Measurements from ENCODE around the gene PPARA. TPM values are rescaled to one million over a fixed set of nuclear protein-coding genes. Genes with fewer than 3 reads are reported as not detected.

Gene PPARA
- total and polyA plus RNA-seq, 2 donors (not counting 3 experiments of a cell fraction or from before 2014, with no cell fraction given): 3.1 to 10.7 TPM

GRCh38 chr22:46110215-46110614 lies 40.1 kb upstream of the PPARA start:
- intact Hi-C loops (cut with micrococcal nuclease): no loop called here
- Histone ChIP-seq H4K20me1 (replicated peaks; ENCODE audit: control insufficient read depth, extremely low read depth, insufficient read depth, low read length) (no peaks in the 10 kb centered on the region), H2AFZ (ENCODE audit: low read depth, low read length) (no peak overlapping the region)

More at GRCh38 chr22:46110215-46110614, 40.1 kb upstream of the PPARA start:
- ChIA-PET POLR2A (no interaction called here), CTCF (interaction anchor here (2.9 kb wide), 1 partner anchor 104 kb away, joined by 17 read pairs; no protein-coding TSS in a partner anchor)
- no peak overlapping the region for H3K4me2 ChIP-seq (ENCODE audit: insufficient read depth, low read length)
- H3K27ac ChIP-seq (ENCODE audit: insufficient read depth, low read depth, low read length): no peak overlapping the region
- H3K9ac ChIP-seq (replicated peaks; ENCODE audit: extremely low read depth, insufficient read depth, low read length): no peak overlapping the region
- H3K4me1 ChIP-seq (ENCODE audit: control insufficient read depth, extremely low read depth, insufficient read depth, low read length): no peaks in the 10 kb centered on the region
- no TSS peak for BruUV-seq (replicated peaks)
- no peaks in the 10 kb centered on the region for H3K9me3 ChIP-seq (replicated peaks; ENCODE audit: control insufficient read depth, insufficient read depth, low read length)
- dilution Hi-C loops (cut with MboI; ENCODE audit: extremely low pct_ligation_motif_present, low sequenced_read_pairs): no loop called here
- FAIRE-seq (no peak), DNase-seq (ENCODE audit: low read depth, low spot score) (no peak)
- H3K79me2 ChIP-seq (ENCODE audit: control insufficient read depth, insufficient read depth, low read length): no peaks in the 10 kb centered on the region
- TF ChIP-seq JUN (IDR thresholded peaks at IDR 0.05; ENCODE audit: borderline replicate concordance, insufficient read depth, insufficient read length, low read depth) (no peak), EZH2 (IDR thresholded peaks at IDR 0.05; ENCODE audit: borderline replicate concordance, low read depth, low read length, severe bottlenecking) (no peak), CTCF (IDR thresholded peaks at IDR 0.05; ENCODE audit: extremely low read depth in 1 of 2, insufficient read depth in 1 of 2, low read depth in 1 of 2, low read length in 2 of 2) (no peak), FOS (IDR thresholded peaks at IDR 0.05; ENCODE audit: borderline replicate concordance, insufficient read depth, low read length) (no peak), MYC (IDR thresholded peaks at IDR 0.05; ENCODE audit: low read depth, low read length) (no peak), GATA2 (IDR thresholded peaks at IDR 0.05; ENCODE audit: insufficient read depth, insufficient read length, low read depth, low read length) (no peak), POLR2AphosphoS5 (IDR thresholded peaks at IDR 0.05; ENCODE audit: insufficient read depth, low read depth, low read length) (no peak), POLR2A (IDR thresholded peaks at IDR 0.05; ENCODE audit: low read depth, low read length) (no peak), MAX (IDR thresholded peaks at IDR 0.05; ENCODE audit: insufficient read depth, insufficient read length) (no peak)
- H3K9me1 ChIP-seq (replicated peaks; ENCODE audit: control insufficient read depth, extremely low read depth, insufficient read depth, low read length): no peaks in the 10 kb centered on the region
- no peaks in the 10 kb centered on the region for H3K27me3 ChIP-seq (ENCODE audit: control insufficient read depth in 2 of 2, insufficient read depth in 2 of 2, low read length in 2 of 2)
- peaks cover 6 to 33% of the 10 kb centered on the region in 2 experiments for H3K36me3 ChIP-seq (ENCODE audit: control insufficient read depth in 2 of 2, extremely low read depth in 1 of 2, insufficient read depth in 2 of 2, low read length in 2 of 2)
- no peak overlapping the region for H3K4me3 ChIP-seq (replicated peaks in 1 of 3; ENCODE audit: insufficient read depth in 1 of 3, low read depth in 1 of 3, low read length in 3 of 3)
